ENCODE results near the gene CRIP1.

The CRIP1 gene

DNA sequence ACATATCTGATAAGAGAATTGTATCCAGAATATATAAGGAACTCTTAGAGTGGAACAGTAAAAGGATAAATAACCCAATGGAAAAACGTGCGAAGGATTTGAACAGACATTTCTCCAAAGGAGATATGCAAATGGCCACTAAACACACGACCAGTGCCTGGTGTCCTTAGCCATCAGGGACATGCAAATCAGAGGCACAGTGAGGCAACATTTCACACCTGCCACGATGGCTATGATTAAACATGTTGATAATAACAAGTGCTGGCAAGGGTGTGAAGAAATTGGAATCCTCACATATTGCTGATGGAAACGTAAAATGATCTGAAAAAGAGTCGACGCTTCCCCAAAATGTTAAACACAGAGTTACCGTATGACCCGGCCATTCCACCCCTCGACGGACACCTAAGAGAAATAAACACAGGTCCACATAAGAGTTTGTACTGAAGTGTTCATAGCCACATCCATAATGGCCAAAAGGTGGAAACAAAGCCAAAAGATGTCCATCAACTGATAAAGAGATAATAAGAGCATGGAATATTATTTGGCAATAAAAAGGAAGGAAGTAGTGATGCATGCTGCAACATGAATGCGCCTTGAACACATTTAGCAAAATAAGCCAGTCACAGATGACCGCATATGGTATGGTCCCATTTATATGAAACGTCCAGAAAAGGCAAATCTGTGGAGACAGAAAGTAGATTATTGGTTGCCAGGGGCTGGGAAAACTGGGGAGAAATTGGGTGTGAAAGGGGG, 33.4 kb downstream of the CRIP1 start:
- no peak overlapping the region for H3K4me3 Mint-ChIP-seq
- no peaks in the 10 kb centered on the region for H3K9me3 Mint-ChIP-seq
- ATAC-seq: no peak
- H3K36me3 Mint-ChIP-seq: no peaks in the 10 kb centered on the region
- DNase-seq (ENCODE audit: low spot score in 2 of 2): no peak
- peaks cover 5% of the 10 kb centered on the region for H3K4me1 Mint-ChIP-seq
- no peak overlapping the region for H3K27ac Mint-ChIP-seq

DNA sequence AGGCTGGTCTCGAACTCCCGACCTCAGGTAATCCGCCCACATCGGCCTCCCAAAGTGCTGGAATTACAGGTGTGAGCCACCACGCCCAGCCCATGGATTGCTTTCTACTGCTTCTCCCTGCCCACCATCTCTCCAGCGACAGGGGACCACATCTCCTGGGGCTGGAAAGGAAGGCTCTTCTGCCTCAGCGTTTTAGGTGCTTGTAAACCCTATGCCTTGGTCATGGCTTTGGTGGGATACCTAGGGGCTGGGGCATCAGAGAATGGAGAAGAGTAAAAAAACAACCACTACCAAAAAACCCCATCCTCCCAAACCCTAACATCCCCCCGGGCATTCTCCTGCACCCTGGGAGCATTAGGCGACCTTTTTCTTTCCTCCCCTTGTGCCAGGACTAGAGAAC, 38.6 kb downstream of the CRIP1 start:
- Mint-ChIP-seq H3K4me3 (peak overlapping the region; percentile 52), H3K36me3 (peaks cover 16% of the 10 kb centered on the region), H3K9me3 (no peaks in the 10 kb centered on the region), H3K4me1 (peaks cover 13% of the 10 kb centered on the region), H3K27ac (no peak overlapping the region)
- ATAC-seq: no peak
- DNase-seq (ENCODE audit: low spot score in 2 of 2): no peak

DNA sequence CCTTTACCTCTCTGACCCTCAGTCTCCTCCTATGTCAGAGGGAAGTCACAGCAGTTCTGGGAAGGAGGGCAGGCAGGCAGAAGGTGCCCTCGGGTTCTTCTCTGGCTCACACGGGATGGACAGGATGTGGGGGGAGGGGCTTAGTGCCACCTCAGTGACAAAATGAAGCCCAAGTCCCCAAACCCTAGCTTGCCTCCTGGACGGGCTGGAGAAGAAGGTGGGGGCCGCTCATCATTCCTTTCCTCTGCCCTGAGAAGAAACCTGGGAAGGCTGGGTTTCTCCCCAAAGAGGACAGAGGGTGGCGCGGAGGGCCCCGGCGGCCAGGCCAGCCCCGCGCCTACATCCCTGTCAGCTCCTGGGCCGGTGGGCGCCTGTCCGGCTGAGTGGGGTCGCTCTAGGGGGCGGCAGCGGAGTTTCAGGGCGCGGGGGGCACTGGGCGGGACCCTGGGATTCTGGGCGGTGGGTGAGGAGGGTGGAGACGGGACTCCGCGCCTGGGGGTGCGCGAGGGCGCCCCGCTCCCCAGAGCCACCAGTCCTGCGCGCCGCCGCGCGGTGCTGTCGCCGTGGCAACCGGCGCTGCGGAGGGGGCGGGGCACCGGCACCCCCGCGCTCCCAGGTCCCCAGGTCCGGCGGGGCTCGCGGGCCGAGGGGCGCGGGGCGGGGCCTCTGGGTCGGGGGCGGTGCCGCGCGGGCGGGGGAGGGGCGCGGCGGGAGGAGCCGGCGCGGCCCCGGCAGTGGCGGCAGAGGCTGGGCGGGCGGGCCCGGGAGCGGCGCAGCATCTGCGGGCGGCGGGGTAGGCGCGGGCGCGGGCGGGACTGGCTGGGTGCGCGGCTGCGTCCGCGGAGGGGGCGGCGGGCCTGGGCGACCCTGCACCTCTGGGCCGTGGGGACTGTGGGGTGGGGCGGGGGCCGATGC, 39.4 kb downstream of the CRIP1 start, which contains the start of gene TMEM121:
Gene TMEM121 (plus strand): TSS at position 723 of the 915 bp plus-strand sequence. CDS start 2,252 bp downstream, outside the sequence.
- Mint-ChIP-seq H3K4me1 (peaks cover 19% of the 10 kb centered on the region), H3K4me3 (peak within 1 kb of the TSS; percentile 77), H3K36me3 (peaks cover 24% of the 10 kb centered on the region), H3K9me3 (no peaks in the 10 kb centered on the region), H3K27ac (peak within 1 kb of the TSS; percentile 87)
- DNase-seq (ENCODE audit: low spot score in 2 of 2) (no peak), ATAC-seq (peak; percentile 31)

DNA sequence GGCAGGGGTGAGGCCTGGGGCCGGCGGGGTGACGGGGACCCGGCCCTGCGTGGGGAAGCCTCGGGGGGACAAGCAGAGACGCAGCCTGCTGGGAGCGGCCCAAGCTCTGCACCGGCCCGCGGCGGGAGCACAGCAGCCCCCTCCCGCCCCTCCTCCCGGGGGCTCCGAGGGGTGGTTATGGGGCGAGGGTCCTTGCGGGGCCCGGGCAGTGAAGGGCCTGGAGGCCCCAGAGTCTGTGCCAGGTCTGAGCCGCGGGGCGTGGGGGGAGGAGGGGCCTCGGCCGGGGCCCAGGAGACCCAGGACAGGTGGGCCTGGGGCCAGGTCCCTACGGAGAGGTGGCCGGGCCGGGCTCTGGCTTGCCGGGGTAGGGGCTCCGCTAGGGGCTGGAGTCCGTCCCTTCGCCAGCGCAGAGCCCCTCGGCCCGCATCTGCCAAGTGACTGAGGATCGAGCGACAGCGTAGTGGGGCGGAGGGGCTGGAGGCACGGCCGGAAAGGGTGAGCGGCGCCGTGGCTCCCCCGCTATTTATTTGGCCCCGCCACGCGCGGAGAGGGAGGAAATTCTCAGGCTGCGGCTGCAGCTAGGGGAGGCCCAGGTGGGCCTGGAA, 40.2 kb downstream of the CRIP1 start:
- H3K4me3 Mint-ChIP-seq: peak overlapping the region; percentile 77
- peak overlapping the region; percentile 87 for H3K27ac Mint-ChIP-seq
- H3K4me1 Mint-ChIP-seq: peaks cover 21% of the 10 kb centered on the region
- H3K36me3 Mint-ChIP-seq: peaks cover 24% of the 10 kb centered on the region
- DNase-seq (ENCODE audit: low spot score in 2 of 2) (no peak), ATAC-seq (no peak)
- H3K9me3 Mint-ChIP-seq: no peaks in the 10 kb centered on the region

DNA sequence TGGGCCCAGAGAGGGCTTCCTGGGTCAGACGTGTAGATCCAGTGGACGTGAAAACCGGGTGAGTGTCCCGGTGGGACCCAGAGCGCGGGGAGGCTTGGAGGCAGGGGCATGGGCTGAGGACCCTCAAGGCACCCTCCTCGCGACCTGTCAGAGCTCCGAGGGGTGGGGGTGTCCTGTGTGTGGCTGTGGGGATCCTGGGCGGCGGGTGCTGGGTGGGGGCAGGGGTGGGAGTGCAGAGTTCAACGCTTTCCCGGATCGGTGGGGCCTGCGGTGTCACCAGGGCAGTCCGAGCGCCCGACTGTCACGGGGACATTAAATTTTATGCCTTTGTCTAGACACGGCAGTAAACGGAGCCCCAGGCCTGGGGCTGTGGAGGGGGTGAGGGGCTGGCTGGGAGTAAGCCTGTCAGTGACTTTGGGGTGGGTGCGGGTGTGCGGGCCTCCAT, 40.7 kb downstream of the CRIP1 start:
- Mint-ChIP-seq H3K36me3 (peaks cover 24% of the 10 kb centered on the region), H3K4me3 (peak overlapping the region; percentile 77), H3K27ac (peak overlapping the region; percentile 87), H3K4me1 (peaks cover 26% of the 10 kb centered on the region), H3K9me3 (no peaks in the 10 kb centered on the region)
- DNase-seq (ENCODE audit: low spot score in 2 of 2) (no peak), ATAC-seq (no peak)

DNA sequence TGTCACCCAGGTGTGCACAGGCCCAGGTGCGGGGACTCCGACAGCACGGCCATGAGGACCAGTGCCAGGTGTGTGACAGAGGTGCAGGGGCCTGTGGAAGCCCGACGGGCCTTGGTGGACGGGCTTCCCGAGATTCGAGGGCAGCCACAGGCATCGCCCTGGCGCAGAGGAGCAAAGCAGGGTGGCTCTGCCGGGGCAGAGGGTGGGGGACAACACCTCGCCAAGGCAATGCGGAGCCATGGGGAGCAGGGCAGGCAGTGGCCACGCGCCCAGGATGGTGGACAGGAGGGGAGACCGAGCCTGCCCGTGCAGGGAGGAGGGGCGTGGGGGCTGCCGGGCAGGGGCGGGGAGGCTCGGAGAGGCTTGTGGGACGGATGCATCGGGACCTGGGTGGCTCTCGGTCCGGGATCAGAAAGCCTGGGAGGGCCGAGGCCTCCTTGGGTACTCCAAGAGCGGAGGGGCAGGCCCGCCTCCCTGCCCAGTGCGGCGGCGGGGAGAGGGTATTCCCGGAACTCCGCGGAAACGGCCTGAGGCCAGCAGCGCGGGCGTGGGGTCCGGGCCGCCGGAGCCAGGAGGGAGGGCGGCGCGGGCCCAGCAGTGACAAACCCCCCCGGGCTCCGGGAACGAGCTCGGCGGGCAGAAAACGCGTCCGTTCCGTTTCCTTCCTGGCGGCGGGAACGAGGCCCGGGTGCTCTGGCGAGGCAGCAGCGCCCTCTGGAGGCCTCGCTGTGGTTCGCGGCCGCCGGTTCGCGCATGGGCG, 41.3 kb downstream of the CRIP1 start:
- peak overlapping the region; percentile 87 for H3K27ac Mint-ChIP-seq
- H3K36me3 Mint-ChIP-seq: peaks cover 24% of the 10 kb centered on the region
- peaks cover 32% of the 10 kb centered on the region for H3K4me1 Mint-ChIP-seq
- ATAC-seq: peak; percentile 72
- H3K4me3 Mint-ChIP-seq: peak overlapping the region; percentile 77
- peak; percentile 87 to 89 for DNase-seq (ENCODE audit: low spot score in 2 of 2)
- H3K9me3 Mint-ChIP-seq: no peaks in the 10 kb centered on the region

DNA sequence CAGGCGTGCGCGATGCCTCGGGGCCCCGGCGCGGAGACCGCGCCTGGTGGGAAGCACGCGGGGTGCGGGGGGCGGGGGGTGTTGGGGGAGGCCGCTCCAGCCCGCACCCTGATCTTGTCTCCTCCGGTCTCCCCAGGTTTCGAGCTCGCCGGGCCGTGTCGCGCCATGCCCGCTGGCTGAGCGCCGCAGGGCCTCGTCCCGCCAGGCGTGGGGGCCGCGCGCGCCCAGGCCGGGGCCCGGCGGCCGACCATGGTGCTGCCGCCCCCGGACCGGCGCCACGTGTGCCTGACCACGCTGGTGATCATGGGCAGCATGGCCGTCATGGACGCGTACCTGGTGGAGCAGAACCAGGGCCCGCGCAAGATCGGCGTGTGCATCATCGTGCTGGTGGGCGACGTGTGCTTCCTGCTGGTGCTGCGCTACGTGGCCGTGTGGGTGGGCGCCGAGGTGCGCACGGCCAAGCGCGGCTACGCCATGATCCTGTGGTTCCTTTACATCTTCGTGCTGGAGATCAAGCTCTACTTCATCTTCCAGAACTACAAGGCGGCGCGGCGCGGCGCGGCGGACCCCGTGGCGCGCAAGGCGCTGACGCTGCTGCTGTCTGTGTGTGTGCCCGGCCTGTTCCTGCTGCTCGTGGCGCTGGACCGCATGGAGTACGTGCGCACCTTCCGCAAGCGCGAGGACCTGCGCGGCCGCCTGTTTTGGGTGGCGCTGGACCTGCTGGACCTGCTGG, 42.1 kb downstream of the CRIP1 start:
- peaks cover 32% of the 10 kb centered on the region for H3K4me1 Mint-ChIP-seq
- no peaks in the 10 kb centered on the region for H3K9me3 Mint-ChIP-seq
- H3K4me3 Mint-ChIP-seq: peak overlapping the region; percentile 77
- peak in 1 of 2 donors; percentile 58 for DNase-seq (ENCODE audit: low spot score in 2 of 2)
- peaks cover 24% of the 10 kb centered on the region for H3K36me3 Mint-ChIP-seq
- peak overlapping the region; percentile 86 for H3K27ac Mint-ChIP-seq
- peak; percentile 69 for ATAC-seq

DNA sequence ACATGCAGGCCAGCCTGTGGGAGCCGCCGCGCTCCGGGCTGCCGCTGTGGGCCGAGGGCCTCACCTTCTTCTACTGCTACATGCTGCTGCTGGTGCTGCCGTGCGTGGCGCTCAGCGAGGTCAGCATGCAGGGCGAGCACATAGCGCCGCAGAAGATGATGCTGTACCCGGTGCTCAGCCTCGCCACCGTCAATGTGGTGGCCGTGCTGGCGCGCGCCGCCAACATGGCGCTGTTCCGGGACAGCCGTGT, 42.6 kb downstream of the CRIP1 start:
- no peak for DNase-seq (ENCODE audit: low spot score in 2 of 2)

DNA sequence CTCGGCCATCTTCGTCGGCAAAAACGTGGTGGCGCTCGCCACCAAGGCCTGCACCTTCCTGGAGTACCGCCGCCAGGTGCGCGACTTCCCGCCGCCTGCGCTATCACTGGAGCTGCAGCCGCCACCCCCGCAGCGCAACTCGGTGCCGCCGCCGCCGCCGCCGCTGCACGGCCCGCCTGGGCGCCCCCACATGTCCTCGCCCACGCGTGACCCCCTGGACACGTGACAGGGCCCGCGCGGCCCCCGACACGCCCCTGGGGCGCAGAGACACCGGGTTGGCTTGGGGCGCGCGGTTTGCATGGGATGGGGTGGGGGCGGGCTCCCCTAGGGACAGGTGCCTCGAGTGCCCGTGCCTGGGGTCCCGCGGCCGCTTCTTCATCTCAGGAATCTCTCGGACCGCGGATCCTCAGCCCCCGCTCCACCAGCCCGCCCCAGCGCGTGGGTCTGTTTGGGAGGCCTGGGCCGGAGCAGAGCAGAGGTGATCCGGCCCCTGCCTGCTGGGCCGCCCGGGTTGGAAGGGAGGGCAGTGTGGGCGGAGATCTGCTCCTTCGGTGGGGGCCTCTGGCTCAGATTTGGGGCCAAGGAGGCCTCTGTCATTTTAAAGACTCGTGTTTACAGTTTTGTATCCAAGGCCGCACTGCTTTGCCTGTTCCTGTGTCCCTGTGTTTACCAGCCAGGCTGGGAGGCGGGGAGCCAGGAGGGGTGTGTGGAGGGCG, 43.0 kb downstream of the CRIP1 start:
- peaks cover 24% of the 10 kb centered on the region for H3K36me3 Mint-ChIP-seq
- no peaks in the 10 kb centered on the region for H3K9me3 Mint-ChIP-seq
- ATAC-seq (peak; percentile 2), DNase-seq (ENCODE audit: low spot score in 2 of 2) (no peak)
- peak overlapping the region; percentile 77 for H3K4me3 Mint-ChIP-seq
- H3K27ac Mint-ChIP-seq: peak overlapping the region; percentile 86
- peaks cover 32% of the 10 kb centered on the region for H3K4me1 Mint-ChIP-seq

More for the DNA sequence above, 42.6 kb downstream of the CRIP1 start:
- peaks cover 32% of the 10 kb centered on the region for H3K4me1 Mint-ChIP-seq
- H3K9me3 Mint-ChIP-seq: no peaks in the 10 kb centered on the region
- H3K4me3 Mint-ChIP-seq: peak overlapping the region; percentile 77
- H3K36me3 Mint-ChIP-seq: peaks cover 24% of the 10 kb centered on the region
- H3K27ac Mint-ChIP-seq: peak overlapping the region; percentile 86
- peak; percentile 17 for ATAC-seq

DNA sequence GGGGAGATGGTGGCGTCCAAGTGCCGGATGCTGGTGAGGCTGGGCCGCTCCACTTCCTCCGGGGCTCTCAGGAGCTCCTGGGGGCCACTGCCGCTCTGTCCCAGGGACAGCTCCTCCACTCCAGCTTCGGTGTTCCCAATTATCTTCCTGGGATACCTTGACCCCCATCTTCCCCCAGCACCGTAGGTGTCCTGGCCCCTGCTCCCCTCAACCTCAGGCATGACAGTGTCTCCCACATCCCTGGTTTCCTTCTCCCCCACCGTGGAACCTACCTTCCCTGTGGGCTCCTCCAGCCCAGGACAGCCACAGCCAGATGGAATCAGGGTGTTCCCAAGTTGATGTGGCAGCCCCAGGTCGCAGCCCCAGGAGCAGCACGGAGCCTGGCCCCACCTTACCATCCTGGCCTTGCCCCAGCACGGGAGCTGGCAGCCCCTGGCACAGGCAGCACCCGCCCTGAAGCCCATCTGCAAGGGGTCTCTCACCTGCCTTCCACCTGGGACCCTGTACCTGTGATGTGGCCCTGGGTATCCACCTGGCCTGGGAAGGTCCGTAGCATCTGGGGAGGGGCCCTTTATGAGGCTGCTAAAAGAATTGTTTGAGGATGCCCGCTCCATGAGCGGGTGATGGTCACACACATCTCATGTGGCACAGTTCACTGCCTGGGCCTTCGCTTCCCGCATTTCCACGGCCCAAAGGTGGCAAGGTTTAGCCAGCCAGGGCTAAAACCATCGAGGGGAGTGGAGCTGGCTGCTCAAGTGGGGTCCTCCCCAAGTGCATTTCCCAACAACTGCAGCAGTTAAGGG, 43.8 kb downstream of the CRIP1 start:
- Mint-ChIP-seq H3K36me3 (peaks cover 24% of the 10 kb centered on the region), H3K4me3 (peak overlapping the region; percentile 77), H3K27ac (peak overlapping the region; percentile 78), H3K9me3 (no peaks in the 10 kb centered on the region), H3K4me1 (peaks cover 32% of the 10 kb centered on the region)
- ATAC-seq (peak; percentile 4), DNase-seq (ENCODE audit: low spot score in 2 of 2) (no peak)

DNA sequence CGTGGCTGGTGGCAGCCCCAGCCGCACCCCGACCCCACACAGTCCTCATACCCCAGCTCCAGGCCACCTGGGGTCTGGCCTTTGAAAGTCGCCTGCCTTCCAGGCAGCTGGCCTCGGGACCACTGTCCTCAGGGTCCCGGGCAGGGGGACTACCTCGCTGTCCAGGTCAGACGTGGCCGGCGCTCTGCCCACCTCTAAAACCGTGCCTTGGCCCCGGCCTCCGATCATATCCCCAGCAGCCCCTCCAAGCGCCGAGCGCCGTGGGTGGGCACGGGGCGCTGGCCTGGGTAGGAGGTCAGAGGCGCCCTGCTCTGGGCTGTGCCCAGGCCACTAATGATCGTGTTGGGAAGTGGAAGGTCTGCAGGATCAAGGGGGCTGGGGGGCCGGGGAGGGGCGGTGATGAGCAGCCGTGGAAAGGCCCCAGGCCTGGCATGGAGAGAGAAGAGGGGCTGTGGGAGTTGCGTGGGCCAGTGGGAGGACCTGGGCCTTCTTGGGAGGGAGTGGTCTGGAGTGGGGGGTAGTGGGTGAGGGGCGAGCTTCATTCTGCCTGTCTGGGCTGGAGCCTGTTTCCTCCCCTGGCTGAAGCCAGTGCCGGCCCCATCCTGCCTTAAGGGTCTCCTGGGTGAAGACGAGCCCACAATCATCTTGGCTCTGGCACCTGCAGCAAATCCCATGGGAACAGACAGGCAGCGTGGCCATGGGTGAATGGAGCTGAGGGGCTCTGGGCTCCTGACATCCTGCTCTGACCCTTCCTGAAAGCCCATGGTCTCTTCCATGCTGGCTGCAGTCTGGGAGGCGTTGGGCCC, 44.6 kb downstream of the CRIP1 start:
- peak overlapping the region; percentile 78 for H3K27ac Mint-ChIP-seq
- peaks cover 24% of the 10 kb centered on the region for H3K36me3 Mint-ChIP-seq
- DNase-seq (ENCODE audit: low spot score in 2 of 2) (no peak), ATAC-seq (no peak)
- H3K4me1 Mint-ChIP-seq: peaks cover 32% of the 10 kb centered on the region
- no peaks in the 10 kb centered on the region for H3K9me3 Mint-ChIP-seq
- H3K4me3 Mint-ChIP-seq: peak overlapping the region; percentile 77

DNA sequence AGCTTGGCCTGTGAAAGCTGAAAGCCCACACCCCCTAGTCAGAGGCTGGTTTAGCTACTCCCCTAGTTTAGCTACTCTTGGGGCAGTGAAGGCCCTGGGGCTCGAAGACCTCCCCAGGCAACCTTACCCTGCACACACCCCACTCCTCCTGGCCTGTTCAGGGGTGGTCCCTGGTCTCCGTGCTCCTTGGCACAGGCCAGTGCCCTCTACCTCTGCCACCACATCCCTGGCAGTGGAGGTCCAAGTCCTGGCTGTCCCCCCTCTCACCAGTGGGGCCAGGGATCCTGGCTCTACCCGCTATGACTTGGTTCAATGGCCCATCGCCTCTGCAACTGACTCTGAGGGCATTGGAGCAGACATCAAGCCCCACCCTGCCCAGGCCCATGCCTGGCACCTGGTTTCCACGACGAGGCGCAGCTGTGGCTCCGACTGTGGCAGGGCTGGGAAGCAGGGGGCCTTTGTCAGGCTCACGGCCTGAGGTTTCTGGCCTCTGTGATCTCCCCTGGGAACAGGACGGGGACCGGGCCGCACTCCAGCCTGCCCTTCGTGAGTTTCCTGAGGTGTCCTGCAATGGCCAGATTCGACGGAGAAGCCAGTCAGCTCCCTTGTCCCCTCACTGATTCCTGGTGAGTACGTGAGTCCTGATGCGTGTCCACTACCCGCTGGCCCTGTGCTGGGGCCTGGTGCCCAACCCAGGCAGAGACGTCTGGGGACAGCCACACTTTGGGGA, 45.4 kb downstream of the CRIP1 start:
- H3K4me3 Mint-ChIP-seq: peak overlapping the region; percentile 9
- no peak for ATAC-seq
- H3K9me3 Mint-ChIP-seq: no peaks in the 10 kb centered on the region
- peaks cover 23% of the 10 kb centered on the region for H3K36me3 Mint-ChIP-seq
- no peak for DNase-seq (ENCODE audit: low spot score in 2 of 2)
- no peak overlapping the region for H3K27ac Mint-ChIP-seq
- peaks cover 31% of the 10 kb centered on the region for H3K4me1 Mint-ChIP-seq
